Astrocyte (in vitro differentiated cells and primary cell): ENCODE results near the gene TNNI2. TPM values are rescaled to one million over a fixed set of nuclear protein-coding genes. Genes with fewer than 3 reads are reported as not detected.

Experiments used
- DNase-seq: peaks from one replicate; pipeline ENCODE4 v3.0.0-alpha.2; 2010; ENCODE audit warnings: low read depth
- FAIRE-seq: peaks from 2 replicates; lab custom pipeline; 2011; peaks lifted over from hg19 to GRCh38; lab: Jason Lieb, UNC
- H2AFZ ChIP-seq: 2 replicates; pipeline ENCODE4 v1.6.0; 2012; ENCODE audit warnings: low read depth, low read length, inconsistent platforms
- H3K27ac ChIP-seq: 2 replicates; pipeline ENCODE4 v1.5.1; 2011; ENCODE audit warnings: low read depth, low read length, inconsistent platforms
- H3K27me3 ChIP-seq: 2 replicates; pipeline ENCODE4 v1.6.0; 2011; ENCODE audit warnings: low read length, inconsistent platforms; ENCODE audit not compliant: insufficient read depth
- H3K36me3 ChIP-seq: 2 replicates; pipeline ENCODE4 v1.5.1; 2011; ENCODE audit warnings: low read length, inconsistent platforms; ENCODE audit not compliant: insufficient read depth
- H3K4me1 ChIP-seq: 2 replicates; pipeline ENCODE4 v1.5.1; 2011; ENCODE audit warnings: low read length, inconsistent platforms; ENCODE audit not compliant: insufficient read depth
- H3K4me2 ChIP-seq: 2 replicates; pipeline ENCODE4 v1.6.0; 2012; ENCODE audit warnings: low read length, inconsistent platforms
- H3K4me3 ChIP-seq: 2 replicates; pipeline ENCODE4 v1.5.1; 2011; ENCODE audit warnings: low read depth, mild to moderate bottlenecking, low read length, inconsistent platforms; ENCODE audit not compliant: insufficient read depth
- H3K79me2 ChIP-seq: 2 replicates; pipeline ENCODE4 v1.6.0; 2012; ENCODE audit warnings: mild to moderate bottlenecking, low read length, inconsistent platforms; ENCODE audit not compliant: insufficient read depth
- H3K9ac ChIP-seq: 2 replicates; pipeline ENCODE4 v1.6.0; 2012; ENCODE audit warnings: mild to moderate bottlenecking, low read length, inconsistent platforms
- H3K9me3 ChIP-seq: 2 replicates; pipeline ENCODE4 v1.5.1; 2012; ENCODE audit warnings: low read depth, mild to moderate bottlenecking, low read length, inconsistent platforms; ENCODE audit not compliant: insufficient read depth
- H4K20me1 ChIP-seq: 2 replicates; pipeline ENCODE4 v1.6.0; 2012; ENCODE audit warnings: low read length, inconsistent platforms; ENCODE audit not compliant: insufficient read depth
- H3K27ac Mint-ChIP-seq: one replicate; pipeline ENCODE4 v1.8.0; 2021; ENCODE audit warnings: mild to moderate bottlenecking, mixed read lengths; ENCODE audit not compliant: unreplicated experiment
- H3K27me3 Mint-ChIP-seq: one replicate; pipeline ENCODE4 v1.8.0; 2021; ENCODE audit warnings: low read depth, mixed read lengths; ENCODE audit not compliant: unreplicated experiment
- H3K36me3 Mint-ChIP-seq: one replicate; pipeline ENCODE4 v1.8.0; 2021; ENCODE audit warnings: low read depth, mixed read lengths; ENCODE audit not compliant: unreplicated experiment
- H3K4me1 Mint-ChIP-seq: one replicate; pipeline ENCODE4 v1.8.0; 2021; ENCODE audit warnings: low read depth, mixed read lengths; ENCODE audit not compliant: unreplicated experiment
- H3K4me3 Mint-ChIP-seq: one replicate; pipeline ENCODE4 v1.8.0; 2021; ENCODE audit warnings: mild to moderate bottlenecking, moderate library complexity, mixed read lengths; ENCODE audit not compliant: unreplicated experiment
- H3K9me3 Mint-ChIP-seq: one replicate; pipeline ENCODE4 v1.8.0; 2021; ENCODE audit warnings: mild to moderate bottlenecking, mixed read lengths; ENCODE audit not compliant: unreplicated experiment
- EZH2 ChIP-seq: IDR thresholded peaks from 2 replicates; pipeline ENCODE4 v1.6.1; 2012; ENCODE audit warnings: mild to moderate bottlenecking, low read length, inconsistent platforms; ENCODE audit not compliant: insufficient read depth
- total RNA-seq: library from RNA; stranded (reverse); gene quantifications from 2 replicates; pipeline ENCODE4 v1.2.1, GENCODE V29; 2021
- TF ChIP-seq, protein P1 (sequence below): IDR thresholded peaks from 2 replicates; pipeline ENCODE4 v1.5.1; 2011; ENCODE audit warnings: low read depth, mild to moderate bottlenecking, inconsistent platforms, low read length, moderate library complexity; ENCODE audit not compliant: insufficient read depth

Gene TNNI2
- total RNA-seq, 1 donor from 2014 or later: not detected

- Histone ChIP-seq H4K20me1 (no peaks in the 10 kb centered on the region), H2AFZ (no peak overlapping the region), H3K9me3 (peaks cover 13% of the 10 kb centered on the region), H3K4me3 (no peak overlapping the region), H3K27ac (no peak overlapping the region), H3K36me3 (no peaks in the 10 kb centered on the region), H3K27me3 (peaks cover 2% of the 10 kb centered on the region), H3K4me2 (no peak overlapping the region), H3K79me2 (no peaks in the 10 kb centered on the region), H3K4me1 (no peaks in the 10 kb centered on the region), H3K9ac (no peak overlapping the region)
- DNase-seq (no peak), FAIRE-seq (no peak)
- H3K9me3 Mint-ChIP-seq: peaks cover 25% of the 10 kb centered on the region
- TF ChIP-seq, protein P1, sequence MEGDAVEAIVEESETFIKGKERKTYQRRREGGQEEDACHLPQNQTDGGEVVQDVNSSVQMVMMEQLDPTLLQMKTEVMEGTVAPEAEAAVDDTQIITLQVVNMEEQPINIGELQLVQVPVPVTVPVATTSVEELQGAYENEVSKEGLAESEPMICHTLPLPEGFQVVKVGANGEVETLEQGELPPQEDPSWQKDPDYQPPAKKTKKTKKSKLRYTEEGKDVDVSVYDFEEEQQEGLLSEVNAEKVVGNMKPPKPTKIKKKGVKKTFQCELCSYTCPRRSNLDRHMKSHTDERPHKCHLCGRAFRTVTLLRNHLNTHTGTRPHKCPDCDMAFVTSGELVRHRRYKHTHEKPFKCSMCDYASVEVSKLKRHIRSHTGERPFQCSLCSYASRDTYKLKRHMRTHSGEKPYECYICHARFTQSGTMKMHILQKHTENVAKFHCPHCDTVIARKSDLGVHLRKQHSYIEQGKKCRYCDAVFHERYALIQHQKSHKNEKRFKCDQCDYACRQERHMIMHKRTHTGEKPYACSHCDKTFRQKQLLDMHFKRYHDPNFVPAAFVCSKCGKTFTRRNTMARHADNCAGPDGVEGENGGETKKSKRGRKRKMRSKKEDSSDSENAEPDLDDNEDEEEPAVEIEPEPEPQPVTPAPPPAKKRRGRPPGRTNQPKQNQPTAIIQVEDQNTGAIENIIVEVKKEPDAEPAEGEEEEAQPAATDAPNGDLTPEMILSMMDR: no peak
- no peak for TF ChIP-seq EZH2
- H3K4me1 Mint-ChIP-seq: peaks cover 4% of the 10 kb centered on the region
- no peak overlapping the region for H3K4me3 Mint-ChIP-seq
- peaks cover 30% of the 10 kb centered on the region for H3K27me3 Mint-ChIP-seq
- H3K36me3 Mint-ChIP-seq: peaks cover 1% of the 10 kb centered on the region
- no peak overlapping the region for H3K27ac Mint-ChIP-seq
Observed at GRCh38 chr11:1815311-1815710, 23.5 kb upstream of the TNNI2 start.

DNA sequence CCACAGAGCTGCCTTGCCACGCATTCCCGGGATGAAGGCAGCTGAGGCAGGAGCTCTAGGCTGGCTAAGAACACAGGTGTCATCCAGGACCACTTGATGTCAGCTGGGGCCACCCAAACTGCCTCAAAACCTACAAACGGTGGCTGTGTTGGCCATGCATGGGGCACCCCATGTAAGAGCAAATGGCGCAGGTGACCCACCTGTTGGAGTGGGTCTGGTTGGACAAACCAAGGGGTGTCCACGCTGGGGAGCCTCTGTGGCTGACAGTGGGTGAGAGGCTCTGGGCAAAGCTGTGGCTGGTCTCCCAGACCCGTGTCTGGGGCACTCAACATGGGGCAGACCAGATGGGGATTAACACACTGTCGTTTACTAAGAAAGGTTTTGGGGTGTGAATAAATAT, 23.0 kb upstream of the TNNI2 start:
- Mint-ChIP-seq H3K4me1 (peaks cover 6% of the 10 kb centered on the region), H3K36me3 (peaks cover 1% of the 10 kb centered on the region), H3K27me3 (peaks cover 26% of the 10 kb centered on the region), H3K4me3 (no peak overlapping the region), H3K9me3 (peaks cover 25% of the 10 kb centered on the region), H3K27ac (no peak overlapping the region)
- Histone ChIP-seq H3K27me3 (peaks cover 2% of the 10 kb centered on the region), H3K79me2 (no peaks in the 10 kb centered on the region), H3K9ac (no peak overlapping the region), H3K4me1 (peaks cover 2% of the 10 kb centered on the region), H3K4me3 (no peak overlapping the region), H3K9me3 (peaks cover 13% of the 10 kb centered on the region), H3K4me2 (no peak overlapping the region), H3K36me3 (no peaks in the 10 kb centered on the region), H2AFZ (no peak overlapping the region), H3K27ac (no peak overlapping the region), H4K20me1 (no peaks in the 10 kb centered on the region)
- DNase-seq (no peak), FAIRE-seq (no peak)
- TF ChIP-seq, protein P1: no peak
- no peak for TF ChIP-seq EZH2

- Histone ChIP-seq H4K20me1 (no peaks in the 10 kb centered on the region), H2AFZ (no peak overlapping the region), H3K4me1 (peaks cover 3% of the 10 kb centered on the region), H3K9ac (no peak overlapping the region), H3K79me2 (no peaks in the 10 kb centered on the region), H3K27ac (no peak overlapping the region), H3K4me2 (no peak overlapping the region), H3K4me3 (no peak overlapping the region), H3K27me3 (no peaks in the 10 kb centered on the region), H3K36me3 (no peaks in the 10 kb centered on the region), H3K9me3 (peaks cover 13% of the 10 kb centered on the region)
- no peak for TF ChIP-seq EZH2
- TF ChIP-seq, protein P1: no peak
- DNase-seq (no peak), FAIRE-seq (no peak)
- H3K9me3 Mint-ChIP-seq: peaks cover 22% of the 10 kb centered on the region
- H3K27ac Mint-ChIP-seq: no peak overlapping the region
- peaks cover 6% of the 10 kb centered on the region for H3K4me1 Mint-ChIP-seq
- peaks cover 28% of the 10 kb centered on the region for H3K27me3 Mint-ChIP-seq
- peaks cover 1% of the 10 kb centered on the region for H3K36me3 Mint-ChIP-seq
- H3K4me3 Mint-ChIP-seq: no peak overlapping the region
Observed at GRCh38 chr11:1817000-1817399, 21.8 kb upstream of the TNNI2 start.
